ENCODE measurements around the gene CYP2A7. TPM values are rescaled to one million over a fixed set of nuclear protein-coding genes. Genes with fewer than 3 reads are reported as not detected.
"Not testable (repeated sequence)": the region's sequence is repeated elsewhere in the genome, so short reads cannot be mapped to it uniquely, and the experiment has no call there.

The CYP2A7 gene
- total RNA-seq, 1 experiment from 2014 or later, result not detected

- POLR2A ChIA-PET; DNase-seq (ENCODE audit: low read depth, low spot score); H3K4me3 ChIP-seq (ENCODE audit: low read depth in 2 of 2, low read length in 2 of 2); H3K27ac ChIP-seq (ENCODE audit: low read length); intact Hi-C loops (cut with micrococcal nuclease; ENCODE audit: unreplicated experiment); H3K4me1 ChIP-seq (ENCODE audit: control insufficient read depth, insufficient read depth, low read length); ATAC-seq; H3K27me3 ChIP-seq (ENCODE audit: control insufficient read depth, insufficient read depth, low read length); BruUV-seq (replicated peaks); CTCF ChIA-PET; in situ Hi-C loops (cut with HindIII; ENCODE audit: low pct_unique_long_range_greater_than_20kb, low sequenced_read_pairs); H3K36me3 ChIP-seq (ENCODE audit: control insufficient read depth, insufficient read depth, low read length); H3K9me3 ChIP-seq (ENCODE audit: control insufficient read depth, insufficient read depth, low read depth, low read length): not testable (repeated sequence)
These were observed 56.5 kb downstream of the CYP2A7 start for GRCh38 chr19:40825460-40826095.

Other genes with a start within 250 kb of the CYP2A7 start
- gene NUMBL, start 191.6 kb downstream of the CYP2A7 start, total RNA-seq (2021; ENCODE audit: unreplicated experiment), result 27.6 TPM
- 15.6 TPM for gene COQ8B, start 165.3 kb downstream of the CYP2A7 start, total RNA-seq (2021; ENCODE audit: unreplicated experiment)
- 7.2 TPM for gene ITPKC, start 165.1 kb downstream of the CYP2A7 start, total RNA-seq (2021; ENCODE audit: unreplicated experiment)
- 5.5 TPM for gene ACTMAP, start 131.8 kb downstream of the CYP2A7 start, total RNA-seq (2021; ENCODE audit: unreplicated experiment)
- gene SNRPA, start 131.0 kb downstream of the CYP2A7 start, total RNA-seq (2021; ENCODE audit: unreplicated experiment), result 104 TPM
- gene MIA, start 106.7 kb downstream of the CYP2A7 start, total RNA-seq (2021; ENCODE audit: unreplicated experiment), result 2.2 TPM
- 24.8 TPM for gene RAB4B, start 104.0 kb downstream of the CYP2A7 start, total RNA-seq (2021; ENCODE audit: unreplicated experiment)
- 115 TPM for gene EGLN2, start 83.0 kb downstream of the CYP2A7 start, total RNA-seq (2021; ENCODE audit: unreplicated experiment)
- gene CYP2A6, start 31.8 kb downstream of the CYP2A7 start, total RNA-seq (2021; ENCODE audit: unreplicated experiment), result 0.41 TPM
- 0.26 TPM for gene CYP2B6, start 109.1 kb upstream of the CYP2A7 start, total RNA-seq (2021; ENCODE audit: unreplicated experiment)
- gene CYP2A13, start 206.2 kb upstream of the CYP2A7 start, total RNA-seq (2021; ENCODE audit: unreplicated experiment), result not detected
- not detected for gene CYP2F1, start 232.2 kb upstream of the CYP2A7 start, total RNA-seq (2021; ENCODE audit: unreplicated experiment)